Tibial artery (tissue), 4 donors: ENCODE measurements around the gene CAND2.
"Not testable (repeated sequence)": the region's sequence is repeated elsewhere in the genome, so short reads cannot be mapped to it uniquely, and the experiment has no call there.

ENCODE experiments used
- DNase-seq, 2 donors: peaks; one replicate each; pipeline ENCODE4 v3.0.0-alpha.2; 2019
- H3K27ac ChIP-seq, 2 donors: fragments of 200-600 bp; sonication (generic) in 1 of 2; 1 replicate in 1 of 2; 2 replicates in 1 of 2; pipeline ENCODE4 v1.5.1; 2018 to 2019; ENCODE audit warnings: mild to moderate bottlenecking in 1 of 2
- H3K27me3 ChIP-seq, 2 donors: fragments of 200-600 bp; sonication (generic) in 1 of 2; one replicate each; pipeline versions ENCODE4 v1.5.1 to v1.6.0; 2016 to 2019
- H3K36me3 ChIP-seq, 3 donors: fragments of 200-600 bp; sonication (generic) in 2 of 3; one replicate each; pipeline ENCODE4 v1.5.1; 2016 to 2019; ENCODE audit warnings: mild to moderate bottlenecking in 2 of 3
- H3K4me1 ChIP-seq, 4 donors: fragments of 200-600 bp; sonication (generic) in 2 of 4; 1 replicate in 3 of 4; 2 replicates in 1 of 4; pipeline ENCODE4 v1.5.1; 2016 to 2019
- H3K4me3 ChIP-seq, 2 donors: fragments of 200-600 bp; sonication (generic) in 1 of 2; 1 replicate in 1 of 2; 2 replicates in 1 of 2; pipeline ENCODE4 v1.5.1; 2018 to 2019; ENCODE audit warnings: mild to moderate bottlenecking in 2 of 2
- H3K9me3 ChIP-seq, 3 donors: fragments of 200-600 bp; sonication (generic) in 1 of 3; one replicate each; pipeline ENCODE4 v1.5.1; 2016 to 2019
- CTCF ChIP-seq, 2 experiments: fragments of 200-600 bp in 1 of 2; fragments of 450-650 bp in 1 of 2; IDR thresholded peaks; one replicate each; pipeline ENCODE4 v1.5.1; 2017 to 2019; ENCODE audit warnings: antibody characterized with exemption in 2 of 2, mild to moderate bottlenecking in 1 of 2, moderate library complexity in 1 of 2
- intact Hi-C: fragments of 100-400 bp; cut with DNase I; formaldehyde crosslinking; loops from one replicate; pipeline ENCODE4 v1.15.0; 2023; ENCODE audit warnings: low total_unique reads

CAND2 gene

DNA sequence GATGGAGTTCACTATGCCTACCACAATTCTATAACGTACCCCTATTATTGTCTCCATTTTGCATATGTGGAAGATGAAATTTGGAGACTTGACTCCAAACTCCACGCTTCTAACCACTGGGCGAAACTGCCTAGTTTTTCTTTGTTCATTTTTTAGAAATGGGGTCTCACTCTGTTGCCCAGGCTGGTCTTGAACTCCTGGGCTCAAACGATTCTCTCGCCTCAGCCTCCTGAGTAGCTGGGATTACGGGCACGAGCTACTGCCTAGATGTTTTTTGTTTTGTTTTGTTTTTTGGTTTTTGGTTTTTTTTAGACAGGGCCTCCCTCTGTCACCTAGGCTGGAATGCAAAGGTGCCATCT is 45.5 kb downstream of the CAND2 start:
- H3K9me3 ChIP-seq = no peaks in the 10 kb centered on the region
- DNase-seq = no peak
- intact Hi-C loops = loop anchor here (2.0 to 5.0 kb wide), 2 partner anchors 31 to 55 kb away; no protein-coding TSS in a partner anchor
- no peaks in the 10 kb centered on the region for H3K27me3 ChIP-seq
- TF ChIP-seq CTCF (IDR thresholded peaks at IDR 0.05) = peak in 1 of 2 experiments; percentile 1
- H3K4me1 ChIP-seq = peaks cover 0 to 42% (median 30%) of the 10 kb centered on the region in 4 donors
- H3K36me3 ChIP-seq = peaks cover 22 to 33% (median 27%) of the 10 kb centered on the region in 3 donors
- H3K4me3 ChIP-seq = peak overlapping the region; percentile 72 to 89
- peak overlapping the region; percentile 79 to 84 for H3K27ac ChIP-seq

GRCh38 chr3:12842469-12842868 is 46.0 kb downstream of the CAND2 start:
- Histone ChIP-seq H3K27me3 (no peaks in the 10 kb centered on the region), H3K36me3 (peaks cover 17 to 28% (median 23%) of the 10 kb centered on the region in 3 donors), H3K27ac (peak overlapping the region in 1 of 2 donors; percentile 84), H3K4me3 (no peak overlapping the region), H3K9me3 (no peaks in the 10 kb centered on the region), H3K4me1 (peaks cover 0 to 39% (median 30%) of the 10 kb centered on the region in 4 donors)
- intact Hi-C loops = loop anchor here (5.0 kb wide), 1 partner anchor 55 kb away; no protein-coding TSS in a partner anchor
- no peak for TF ChIP-seq CTCF (IDR thresholded peaks at IDR 0.05)
- DNase-seq = no peak

- no peaks in the 10 kb centered on the region for H3K36me3 ChIP-seq
- H3K4me3 ChIP-seq = no peak overlapping the region
- intact Hi-C loops = no loop called here
- no peak overlapping the region for H3K27ac ChIP-seq
- H3K4me1 ChIP-seq = peaks cover 0 to 5% (median 2%) of the 10 kb centered on the region in 4 donors
- H3K9me3 ChIP-seq = no peaks in the 10 kb centered on the region
- H3K27me3 ChIP-seq = no peaks in the 10 kb centered on the region
- no peak for TF ChIP-seq CTCF (IDR thresholded peaks at IDR 0.05)
- DNase-seq = no peak
Observed at GRCh38 chr3:12845811-12846210, 49.3 kb downstream of the CAND2 start.

GRCh38 chr3:12852201-12852600 is 55.7 kb downstream of the CAND2 start:
- Histone ChIP-seq H3K4me1 (no peaks in the 10 kb centered on the region), H3K9me3 (no peaks in the 10 kb centered on the region), H3K27me3 (peaks cover 0 to 10% of the 10 kb centered on the region in 2 donors), H3K27ac (no peak overlapping the region), H3K36me3 (no peaks in the 10 kb centered on the region), H3K4me3 (no peak overlapping the region)
- DNase-seq = no peak
- TF ChIP-seq CTCF (IDR thresholded peaks at IDR 0.05) = no peak
- intact Hi-C loops = no loop called here

GRCh38 chr3:12853847-12854246 is 57.4 kb downstream of the CAND2 start:
- H3K36me3 ChIP-seq, H3K4me3 ChIP-seq, intact Hi-C loops, H3K4me1 ChIP-seq, H3K9me3 ChIP-seq, DNase-seq, H3K27ac ChIP-seq: not testable (repeated sequence)
- peaks cover 0 to 10% of the 10 kb centered on the region in 2 donors for H3K27me3 ChIP-seq

DNA sequence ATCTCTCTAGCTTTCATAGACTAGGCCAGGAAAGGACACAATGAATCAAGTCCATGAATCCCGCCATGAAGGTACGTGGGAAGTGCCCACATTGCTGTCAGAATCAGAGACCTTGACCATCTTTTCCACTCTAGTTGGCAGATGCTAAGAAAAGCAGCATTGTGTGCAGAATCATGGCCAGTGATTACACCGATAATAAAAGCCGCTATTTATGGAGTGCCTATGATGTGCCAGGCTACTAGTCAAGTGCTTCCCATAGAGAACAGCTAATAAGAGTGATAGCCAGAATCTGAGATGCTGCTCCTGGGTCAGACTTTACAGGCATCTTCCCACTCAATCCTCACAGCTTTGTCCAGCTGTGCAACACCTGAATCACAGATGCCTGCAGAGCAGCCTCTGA is 58.1 kb downstream of the CAND2 start:
- no peak for DNase-seq
- H3K4me3 ChIP-seq = no peak overlapping the region
- H3K36me3 ChIP-seq = no peaks in the 10 kb centered on the region
- no peaks in the 10 kb centered on the region for H3K4me1 ChIP-seq
- H3K27ac ChIP-seq = no peak overlapping the region
- H3K27me3 ChIP-seq = peaks cover 0 to 10% of the 10 kb centered on the region in 2 donors
- no peak for TF ChIP-seq CTCF (IDR thresholded peaks at IDR 0.05)
- intact Hi-C loops = no loop called here
- no peaks in the 10 kb centered on the region for H3K9me3 ChIP-seq
